OCI-LY3 (cell line): ENCODE results near the gene WDR45.

Experiments used
- CTCF ChIP-seq: fragments of 200-600, 300-600 bp; sonication (generic); IDR thresholded peaks from 2 replicates; pipeline ENCODE4 v1.5.1; 2014; ENCODE audit warnings: antibody characterized with exemption, low read length, low read depth
- EZH2phosphoT487 ChIP-seq: fragments of 200-600 bp; shearing (Covaris generic); IDR thresholded peaks from 2 replicates; pipeline ENCODE4 v1.6.1; 2018; ENCODE audit warnings: antibody characterized with exemption, mixed run types, low read depth

- no peak for TF ChIP-seq EZH2phosphoT487
- TF ChIP-seq CTCF: no peak
These were observed 39.9 kb downstream of the WDR45 start for GRCh38 chrX:49039598-49040375.
